Neural cell (in vitro differentiated cells): ENCODE results near the gene MOV10L1.

ENCODE experiments used
- MXI1 ChIP-seq: fragments of 450-650 bp; conservative IDR thresholded peaks from 2 replicates; pipeline ENCODE4 v1.6.1; 2014; ENCODE audit warnings: antibody characterized with exemption, mild to moderate bottlenecking; ENCODE audit not compliant: poor library complexity, severe bottlenecking
- RAD21 ChIP-seq: fragments of 450-650 bp; conservative IDR thresholded peaks from 2 replicates; pipeline ENCODE4 v1.6.1; 2014; ENCODE audit warnings: antibody characterized with exemption, mild to moderate bottlenecking, moderate library complexity
- TF ChIP-seq, protein P1 (sequence below): fragments of 450-650 bp; IDR thresholded peaks from 2 replicates; pipeline ENCODE4 v1.5.1; 2014; ENCODE audit warnings: antibody characterized with exemption, mild to moderate bottlenecking, moderate library complexity; ENCODE audit not compliant: poor library complexity, severe bottlenecking

DNA sequence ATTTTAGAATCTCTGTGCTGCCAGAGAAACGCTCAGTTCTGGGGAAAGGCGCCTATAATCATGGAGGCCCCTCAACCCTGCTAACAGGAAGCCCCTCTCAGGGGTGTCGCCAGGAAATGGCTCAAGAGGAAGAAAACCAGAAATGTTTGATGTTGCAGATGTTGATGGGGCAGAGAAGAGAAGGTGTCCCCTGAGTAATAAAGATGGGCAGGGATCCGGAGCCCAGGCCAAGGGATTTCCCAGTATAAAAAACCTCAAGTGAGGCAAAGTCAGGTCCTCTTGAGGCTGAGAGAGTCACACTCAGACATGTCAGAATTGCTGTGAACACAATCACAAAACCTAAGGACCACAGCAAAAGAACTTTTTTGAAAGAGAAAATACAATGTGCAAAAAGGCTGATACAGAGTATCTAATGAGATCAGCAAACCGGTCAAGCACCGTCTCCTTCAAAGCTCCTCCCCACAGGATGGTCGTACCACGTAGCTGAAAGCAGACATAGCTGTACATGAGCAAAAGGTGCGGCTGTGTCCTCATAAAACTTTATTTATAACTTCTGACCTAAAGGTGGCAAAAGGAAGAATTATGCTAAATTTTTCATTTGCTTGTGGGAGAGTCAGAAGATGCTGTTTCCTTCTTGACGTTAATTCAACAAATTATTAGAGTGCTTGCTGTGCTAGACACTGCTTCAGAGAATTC is 12.2 kb downstream of the MOV10L1 start:
- TF ChIP-seq, protein P1, sequence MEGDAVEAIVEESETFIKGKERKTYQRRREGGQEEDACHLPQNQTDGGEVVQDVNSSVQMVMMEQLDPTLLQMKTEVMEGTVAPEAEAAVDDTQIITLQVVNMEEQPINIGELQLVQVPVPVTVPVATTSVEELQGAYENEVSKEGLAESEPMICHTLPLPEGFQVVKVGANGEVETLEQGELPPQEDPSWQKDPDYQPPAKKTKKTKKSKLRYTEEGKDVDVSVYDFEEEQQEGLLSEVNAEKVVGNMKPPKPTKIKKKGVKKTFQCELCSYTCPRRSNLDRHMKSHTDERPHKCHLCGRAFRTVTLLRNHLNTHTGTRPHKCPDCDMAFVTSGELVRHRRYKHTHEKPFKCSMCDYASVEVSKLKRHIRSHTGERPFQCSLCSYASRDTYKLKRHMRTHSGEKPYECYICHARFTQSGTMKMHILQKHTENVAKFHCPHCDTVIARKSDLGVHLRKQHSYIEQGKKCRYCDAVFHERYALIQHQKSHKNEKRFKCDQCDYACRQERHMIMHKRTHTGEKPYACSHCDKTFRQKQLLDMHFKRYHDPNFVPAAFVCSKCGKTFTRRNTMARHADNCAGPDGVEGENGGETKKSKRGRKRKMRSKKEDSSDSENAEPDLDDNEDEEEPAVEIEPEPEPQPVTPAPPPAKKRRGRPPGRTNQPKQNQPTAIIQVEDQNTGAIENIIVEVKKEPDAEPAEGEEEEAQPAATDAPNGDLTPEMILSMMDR, result no peak
- no peak for TF ChIP-seq RAD21
- no peak for TF ChIP-seq MXI1
